NCI-H2081 treated with DMSO at 0.1 percent for 48 hours (cell line): ENCODE results near the gene ABI1.
"Not testable (repeated sequence)": the region's sequence is repeated elsewhere in the genome, so short reads cannot be mapped to it uniquely, and the experiment has no call there.

ENCODE experiments used
- DNase-seq: peaks from one replicate; lab custom pipeline; 2025; lab: John Stamatoyannopoulos, UW

The ABI1 gene

GRCh38 chr10:26860443-26861204, at the start of gene ABI1:
ABI1 (minus strand) TSS chr10:26860958; CDS start chr10:26860863, 95 bp downstream.
- DNase-seq, result peak; percentile 88

- DNase-seq, result no peak
These were observed 49.0 kb upstream of the ABI1 start for GRCh38 chr10:26909753-26910152.

GRCh38 chr10:26905253-26905781, 44.6 kb upstream of the ABI1 start:
- DNase-seq, result not testable (repeated sequence)

GRCh38 chr10:26903431-26904217, 42.9 kb upstream of the ABI1 start:
- no peak for DNase-seq

DNA sequence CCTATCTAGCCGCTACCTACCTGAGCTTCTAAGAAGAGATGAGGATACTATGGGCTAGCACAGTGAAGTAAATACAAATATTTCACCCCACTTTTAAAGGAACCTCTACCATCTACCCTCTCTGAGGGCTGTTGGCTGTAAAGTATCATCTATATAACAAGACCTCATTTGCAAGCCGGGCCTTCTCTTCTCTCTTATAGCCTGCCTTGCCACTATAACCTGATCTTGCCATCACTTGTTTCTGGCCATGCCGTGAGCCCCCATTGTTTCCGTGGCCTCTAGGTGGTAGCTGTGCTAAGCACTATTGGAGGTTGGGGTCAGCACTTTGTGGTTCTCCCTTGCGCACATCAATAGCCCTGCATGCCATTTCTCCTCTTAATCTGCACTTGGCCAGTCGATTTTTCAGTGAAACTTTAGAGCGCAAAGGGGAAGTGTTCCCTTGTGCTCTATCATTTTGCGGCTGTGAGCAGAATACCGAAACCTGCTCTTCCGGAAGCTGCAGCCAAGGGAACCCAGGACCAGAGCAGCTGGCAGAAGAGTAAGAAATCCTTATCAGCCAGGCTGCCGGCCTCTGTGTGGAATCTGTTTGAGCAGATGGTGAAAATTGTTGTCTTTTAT, 31.7 kb upstream of the ABI1 start:
- DNase-seq, result not testable (repeated sequence)

GRCh38 chr10:26890956-26891355, 30.2 kb upstream of the ABI1 start:
- peak; percentile 17 for DNase-seq

DNA sequence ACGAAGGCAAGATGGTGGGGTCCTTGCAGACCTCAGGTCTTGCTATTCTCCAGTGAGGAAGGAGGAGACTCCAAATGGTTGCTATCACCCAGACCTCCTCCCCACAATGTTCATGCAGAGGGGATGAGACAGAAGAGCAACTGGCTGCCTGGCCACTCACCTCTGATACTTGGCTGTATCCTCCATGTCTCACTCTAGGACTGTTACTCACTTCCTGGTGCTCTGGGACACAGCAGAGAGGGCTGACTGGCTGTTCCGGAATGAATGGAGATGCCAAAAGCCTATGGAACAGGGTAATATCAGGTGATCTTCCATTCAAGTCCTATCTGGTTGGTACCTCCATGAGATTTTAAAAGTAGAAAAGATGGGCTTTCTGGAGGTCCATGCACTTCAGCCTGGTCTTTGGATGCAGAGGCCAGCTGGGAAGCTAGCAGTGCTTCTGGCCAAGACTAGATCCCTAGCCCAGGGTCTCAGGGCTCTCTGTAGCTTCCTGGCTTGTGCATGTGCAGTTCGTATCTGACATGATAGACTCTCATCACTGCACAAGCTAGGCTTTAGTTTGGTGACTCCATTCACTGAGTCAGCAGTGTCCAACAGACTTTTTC, 27.0 kb upstream of the ABI1 start:
- no peak for DNase-seq

DNA sequence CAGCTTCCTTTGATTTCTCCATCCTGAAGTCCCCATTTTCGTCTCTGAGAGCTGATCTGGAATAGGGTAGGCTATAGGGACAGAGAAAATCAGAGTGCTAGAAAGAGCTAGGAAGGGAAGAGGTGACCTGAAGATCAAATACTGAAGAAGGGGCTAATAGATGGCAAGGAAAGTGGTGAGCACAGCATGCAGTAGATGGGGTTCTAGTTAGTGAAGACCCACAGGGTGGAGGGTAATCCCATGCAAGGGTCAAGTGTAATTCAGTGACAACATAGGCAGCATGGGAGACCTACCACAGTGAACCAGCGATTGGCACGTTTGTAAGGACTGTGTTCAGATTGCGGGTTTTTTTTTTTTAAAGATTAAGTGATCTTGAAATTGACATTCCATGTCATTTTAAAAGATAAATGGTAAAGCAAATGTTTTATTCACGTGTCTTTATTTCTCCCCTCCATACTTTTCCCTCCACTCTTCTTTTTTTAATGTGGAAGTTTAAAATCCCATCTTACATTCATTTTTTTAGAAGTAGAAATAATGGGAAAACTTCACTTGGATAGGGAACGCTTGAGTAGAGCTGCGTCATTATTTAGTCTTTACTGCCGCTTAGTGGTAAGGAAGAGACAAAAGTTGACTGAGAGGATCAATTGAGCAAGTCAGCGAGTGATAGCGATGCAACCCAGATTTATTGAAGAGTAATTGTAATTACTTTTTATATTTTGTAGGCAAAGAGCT, 21.0 kb upstream of the ABI1 start:
- peak; percentile 41 for DNase-seq

DNA sequence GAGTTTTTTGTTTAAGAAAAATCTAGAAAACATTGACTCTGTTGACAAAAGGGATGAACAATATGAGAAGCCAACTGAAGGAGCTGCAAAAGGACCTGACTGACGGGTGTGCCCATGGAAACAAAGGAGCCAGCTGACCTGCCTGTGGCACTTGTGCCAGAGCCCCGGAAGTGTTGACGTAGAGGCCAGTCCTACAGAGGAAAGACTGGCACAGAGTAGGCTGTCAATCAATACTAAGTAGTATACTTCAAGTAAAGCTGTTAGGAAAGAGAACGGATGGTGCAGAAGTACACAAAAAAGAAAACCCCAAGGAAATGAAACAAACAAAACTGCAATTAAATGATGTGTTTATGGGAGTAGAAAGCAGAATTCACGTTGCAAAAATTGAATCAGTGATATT, 19.0 kb upstream of the ABI1 start:
- no peak for DNase-seq

DNA sequence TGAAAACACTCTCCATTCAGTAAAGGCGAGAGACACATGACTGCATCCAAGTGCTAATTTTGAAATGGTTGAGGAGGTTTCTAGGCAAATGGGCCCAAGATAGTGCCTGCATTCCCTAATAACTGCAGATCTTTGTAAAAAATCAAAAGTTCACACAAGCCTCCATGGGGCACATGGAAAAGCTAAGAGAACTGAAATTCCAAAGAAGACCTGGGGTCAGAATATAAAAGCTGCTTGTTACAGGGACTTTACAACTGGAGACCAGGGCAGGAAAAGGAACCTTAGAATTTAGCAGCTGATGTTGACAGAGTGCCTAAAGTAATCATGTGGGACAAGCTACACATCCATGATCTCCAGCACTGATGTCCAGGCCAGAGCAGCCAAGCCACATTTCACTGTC, 10.0 kb upstream of the ABI1 start:
- DNase-seq, result no peak

GRCh38 chr10:26869528-26869927, 8.8 kb upstream of the ABI1 start:
- DNase-seq, result no peak

- no peak for DNase-seq
These were observed 2.8 kb upstream of the ABI1 start for GRCh38 chr10:26863351-26864076.

DNA sequence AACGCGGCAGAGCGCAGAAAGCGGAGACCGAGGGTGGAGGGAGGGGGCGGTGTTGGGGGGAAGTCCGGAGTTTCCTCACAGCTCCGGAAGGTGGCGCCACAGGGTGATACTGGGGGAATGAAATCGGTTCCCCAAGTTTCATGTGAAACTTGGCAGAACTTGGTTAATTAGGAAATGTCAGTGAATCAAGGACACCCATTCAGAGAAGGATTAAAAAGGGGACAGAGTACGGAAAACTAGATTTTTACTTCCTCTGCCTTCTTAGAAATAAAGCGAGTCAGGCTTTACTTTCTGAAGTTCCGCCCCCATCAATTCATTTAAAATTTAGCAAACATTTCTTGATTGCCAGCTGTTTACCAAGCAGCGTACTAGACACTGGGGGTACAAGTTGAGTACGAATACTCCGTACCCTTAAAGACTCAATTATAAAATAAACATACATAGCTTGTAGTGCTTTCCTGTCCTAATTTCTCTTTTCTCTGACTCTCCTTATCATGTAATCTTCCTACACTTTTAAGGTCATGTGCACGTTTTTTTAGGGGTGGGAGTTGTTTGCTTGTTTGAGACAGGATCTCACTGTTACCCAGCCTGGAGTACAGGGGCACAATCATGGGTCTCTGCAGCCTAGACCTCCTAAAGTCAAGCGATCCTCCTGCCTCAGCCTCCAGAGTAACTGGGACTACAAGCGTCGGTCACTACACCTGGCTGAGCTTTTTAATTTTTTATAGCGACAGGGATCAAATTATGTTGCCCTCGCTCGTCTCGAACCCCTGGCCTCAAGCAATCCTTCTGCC, 644 bp upstream of the ABI1 start:
- DNase-seq, result no peak

- DNase-seq, result no peak
These were observed 686 bp downstream of the ABI1 start for GRCh38 chr10:26860102-26860442.

DNA sequence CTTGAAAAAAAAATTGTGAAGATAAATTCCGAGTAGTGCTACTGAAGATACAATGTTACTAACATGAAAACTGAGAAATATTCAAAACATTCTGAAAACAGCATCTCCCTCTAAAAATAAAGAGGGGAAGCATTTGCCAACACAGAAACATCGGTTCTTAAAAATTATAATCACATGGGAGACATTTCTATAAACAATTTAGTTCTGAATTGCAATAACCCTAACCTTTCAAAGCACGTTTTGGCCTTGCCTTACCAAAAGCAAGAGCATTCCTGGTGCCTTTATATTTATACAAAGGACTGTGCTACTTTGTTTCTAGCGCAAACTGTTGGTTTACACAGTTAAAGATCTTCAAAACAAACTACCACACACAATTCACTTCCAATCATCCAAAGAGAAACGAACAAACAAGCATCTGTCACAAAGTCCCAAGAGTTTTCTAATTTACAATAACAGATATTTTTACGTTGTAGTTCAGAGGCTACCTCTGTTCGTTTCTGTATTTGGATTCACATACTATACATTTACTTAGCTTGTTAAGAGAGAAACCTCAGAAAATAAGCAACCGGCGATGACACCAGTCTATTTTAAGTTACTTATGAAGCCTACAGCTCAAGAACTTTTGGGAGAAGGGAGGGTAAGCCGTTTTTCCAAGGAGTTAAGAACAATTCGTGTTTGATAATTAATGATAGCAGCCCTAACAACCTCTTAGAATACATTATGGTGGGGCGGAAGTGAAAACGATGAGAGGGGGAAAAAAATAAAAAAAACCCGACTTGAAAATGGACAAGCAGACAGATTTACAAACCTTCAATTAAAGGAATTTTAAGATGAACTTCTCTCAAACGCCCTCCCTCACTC, 1.3 kb downstream of the ABI1 start:
- DNase-seq, result no peak

DNA sequence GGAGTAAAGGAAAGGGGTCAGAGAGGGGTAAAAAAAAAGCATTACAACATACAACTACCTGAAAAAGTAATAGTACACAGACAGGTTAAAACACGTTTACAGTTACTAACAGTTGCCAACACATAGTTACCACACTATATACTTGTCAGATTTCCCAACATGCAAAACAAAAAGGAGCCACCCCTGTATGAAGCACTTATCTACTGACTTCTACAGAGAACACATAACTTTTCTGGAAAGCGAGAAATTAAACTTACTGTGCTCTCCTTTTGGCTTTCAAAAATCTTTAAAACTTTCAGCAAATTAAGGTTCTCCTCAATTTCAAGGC, 2.1 kb downstream of the ABI1 start:
- no peak for DNase-seq

GRCh38 chr10:26857991-26858706, 2.6 kb downstream of the ABI1 start:
- no peak for DNase-seq

DNA sequence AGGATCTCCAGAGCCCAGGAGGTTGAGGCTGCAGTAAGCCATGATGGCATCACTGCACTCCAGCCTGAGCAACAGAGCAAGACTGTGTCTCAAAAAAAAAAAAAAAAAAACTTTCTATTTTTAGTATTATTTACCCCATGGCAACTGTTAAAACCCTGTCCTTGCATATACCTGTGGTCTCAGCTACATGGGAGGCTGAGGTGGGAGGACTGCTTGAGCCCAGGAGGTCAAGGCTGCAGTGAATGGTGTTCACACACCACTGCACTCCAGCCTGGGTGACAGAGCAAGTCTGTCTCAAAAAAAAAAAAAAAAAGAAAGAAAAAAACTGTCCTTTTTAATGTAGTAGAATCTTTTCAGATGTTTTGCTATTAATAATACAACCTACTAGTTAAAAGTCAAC, 3.2 kb downstream of the ABI1 start:
- not testable (repeated sequence) for DNase-seq

DNA sequence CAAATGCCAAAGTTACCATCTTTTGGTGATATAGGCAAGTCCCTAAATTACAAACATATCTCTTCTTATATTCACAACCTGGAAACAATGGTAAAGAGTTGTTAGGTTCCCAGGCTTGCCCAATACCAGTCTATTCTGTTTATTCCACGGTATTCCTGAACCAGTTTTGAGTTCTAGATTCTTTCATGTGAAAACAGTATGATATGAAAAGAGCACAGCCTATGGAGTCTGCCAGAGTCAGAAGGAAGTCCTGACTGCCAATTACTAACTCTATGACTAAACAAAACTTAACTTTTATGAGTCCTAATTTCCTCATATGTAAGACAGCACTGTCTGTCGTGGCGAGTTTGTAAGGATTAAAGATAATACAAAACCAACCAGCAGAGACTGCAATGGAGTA, 5.6 kb downstream of the ABI1 start:
- no peak for DNase-seq
